GM10847 (cell line): ENCODE results near the gene GLT1D1.

Experiments used
- POLR2A ChIP-seq: IDR thresholded peaks from 2 replicates; pipeline ENCODE4 v1.6.1; 2011; ENCODE audit not compliant: insufficient read length; ENCODE audit errors: extremely low read depth

Gene GLT1D1

DNA sequence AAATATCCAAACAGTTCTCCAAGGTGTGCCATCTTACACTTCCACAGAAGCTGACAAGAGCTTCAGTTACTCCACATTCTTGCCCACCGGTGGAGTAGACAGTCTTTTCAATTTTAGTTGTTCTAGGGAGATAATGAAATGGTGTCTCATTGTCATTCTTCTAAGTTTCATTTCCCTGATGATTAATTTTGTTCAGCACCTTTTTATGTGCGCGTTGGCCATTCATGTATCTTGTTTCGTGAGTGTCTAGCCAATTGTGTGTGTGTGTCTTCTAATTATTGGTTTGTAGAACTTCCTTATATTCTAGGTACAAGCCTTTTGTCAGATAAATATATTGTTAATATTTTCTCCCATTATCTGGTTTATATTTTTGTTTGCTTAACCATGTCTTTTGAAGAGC is 63.1 kb downstream of the GLT1D1 start:
- no peak for TF ChIP-seq POLR2A

DNA sequence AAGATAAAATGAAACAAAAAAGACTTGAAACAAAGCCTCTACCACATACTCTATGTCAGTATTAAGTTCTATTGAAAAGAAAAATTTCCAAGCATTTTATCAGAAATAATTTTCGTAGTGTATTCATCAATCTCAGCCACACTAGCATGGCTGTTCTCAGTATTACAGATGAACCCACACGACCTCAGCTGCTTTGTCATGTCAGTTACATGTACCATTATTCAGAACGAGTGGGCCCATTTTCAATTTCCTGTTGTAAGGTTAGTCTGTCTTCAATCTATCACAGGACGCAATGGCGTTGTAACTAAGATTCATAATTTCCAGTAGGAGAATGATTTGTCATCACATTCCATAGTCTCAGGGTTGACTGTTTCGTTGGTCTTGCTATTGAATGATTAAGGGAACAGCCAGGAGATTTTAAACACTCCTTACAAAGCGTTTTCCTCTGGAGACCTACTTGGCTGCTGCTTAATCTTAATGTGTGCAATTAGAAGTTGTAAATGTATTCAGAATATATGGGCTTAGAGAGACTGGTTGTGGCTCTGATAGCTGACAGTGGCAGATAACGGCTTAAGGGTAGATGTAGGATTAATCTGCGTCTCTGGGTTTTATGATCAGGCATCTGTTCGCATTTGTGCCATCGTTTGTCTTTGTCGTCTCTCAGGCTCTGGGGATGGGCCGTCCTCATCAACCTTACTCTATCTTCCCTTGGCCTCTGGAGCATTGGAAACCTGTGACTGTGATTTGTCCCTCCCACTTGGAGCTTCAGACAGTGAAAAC is 65.4 kb downstream of the GLT1D1 start:
- no peak for TF ChIP-seq POLR2A

DNA sequence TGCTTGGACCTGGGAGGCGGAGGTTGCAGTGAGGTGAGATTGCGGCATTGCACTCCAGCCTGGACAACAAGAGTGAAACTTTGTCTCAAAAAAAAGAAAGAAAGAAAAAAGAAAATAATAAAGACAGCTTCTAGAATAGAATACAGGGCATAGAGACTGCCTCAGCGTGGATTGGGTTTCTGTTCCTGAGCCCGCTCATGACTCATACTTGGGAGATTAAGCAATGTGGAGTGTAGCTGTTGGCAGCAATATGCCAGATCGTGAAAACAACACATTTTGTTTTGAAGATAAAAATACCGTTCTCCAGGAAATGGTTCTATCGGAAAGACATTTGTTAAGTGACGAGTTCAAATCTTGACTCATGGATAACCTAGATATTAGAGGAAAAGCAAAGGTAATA is 67.2 kb downstream of the GLT1D1 start:
- no peak for TF ChIP-seq POLR2A

DNA sequence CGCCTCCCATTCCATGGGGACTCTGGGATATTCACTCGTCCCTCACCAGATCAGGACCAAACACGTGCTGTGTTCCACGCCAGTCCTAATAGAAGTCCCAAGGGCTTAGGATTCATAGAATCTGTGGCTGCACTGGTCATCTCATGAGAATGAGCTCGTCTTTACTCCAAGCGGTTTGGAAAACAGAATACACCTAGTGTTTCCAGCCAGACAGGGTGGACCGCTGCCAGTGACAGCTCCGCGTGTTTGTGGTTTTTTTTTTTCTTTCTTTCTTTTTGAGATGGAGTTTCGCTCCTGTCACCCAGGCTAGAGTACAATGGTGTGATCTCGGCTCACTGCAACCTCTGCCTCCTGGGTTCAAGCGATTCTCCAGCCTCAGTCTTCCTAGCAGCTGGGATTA is 75.1 kb downstream of the GLT1D1 start:
- no peak for TF ChIP-seq POLR2A

DNA sequence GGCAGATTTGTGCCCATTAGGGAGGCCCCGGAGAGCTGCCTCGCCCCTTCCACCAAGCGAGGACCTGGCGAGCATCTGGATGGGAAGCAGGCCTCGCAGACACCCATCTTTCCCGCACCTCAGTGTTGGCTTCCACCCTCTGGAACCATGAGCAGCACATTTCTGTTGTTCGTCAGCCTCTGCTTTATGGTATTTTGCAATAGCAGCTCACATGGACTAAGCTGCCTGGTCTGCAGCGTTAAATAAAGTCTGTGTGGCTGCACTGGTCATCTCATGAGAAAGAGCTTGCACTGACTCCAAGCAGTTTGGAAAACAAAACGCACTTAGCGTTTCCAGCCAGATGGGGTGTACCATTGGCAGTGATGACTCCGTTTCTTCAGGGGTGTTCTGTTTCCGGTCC is 75.8 kb downstream of the GLT1D1 start:
- no peak for TF ChIP-seq POLR2A

DNA sequence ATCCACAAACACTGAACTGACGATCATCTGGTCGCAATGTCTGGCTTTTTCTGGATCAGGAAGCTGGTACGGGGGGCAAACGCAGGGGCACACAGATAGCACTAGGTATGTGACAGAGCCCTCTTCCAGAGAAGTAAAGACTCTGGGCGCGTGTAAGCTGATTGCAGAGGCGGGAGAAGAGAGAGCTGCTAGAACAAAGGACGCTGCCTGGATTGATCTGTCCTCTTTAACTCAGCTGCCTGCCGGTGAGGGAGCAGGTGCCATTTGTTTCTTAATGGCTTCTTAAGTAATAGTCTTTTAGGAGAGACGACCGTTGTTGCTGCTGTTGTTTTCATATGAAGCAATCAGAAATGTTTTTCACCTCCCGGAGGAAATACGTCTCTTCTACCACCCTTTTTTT is 77.3 kb downstream of the GLT1D1 start:
- TF ChIP-seq POLR2A = no peak

DNA sequence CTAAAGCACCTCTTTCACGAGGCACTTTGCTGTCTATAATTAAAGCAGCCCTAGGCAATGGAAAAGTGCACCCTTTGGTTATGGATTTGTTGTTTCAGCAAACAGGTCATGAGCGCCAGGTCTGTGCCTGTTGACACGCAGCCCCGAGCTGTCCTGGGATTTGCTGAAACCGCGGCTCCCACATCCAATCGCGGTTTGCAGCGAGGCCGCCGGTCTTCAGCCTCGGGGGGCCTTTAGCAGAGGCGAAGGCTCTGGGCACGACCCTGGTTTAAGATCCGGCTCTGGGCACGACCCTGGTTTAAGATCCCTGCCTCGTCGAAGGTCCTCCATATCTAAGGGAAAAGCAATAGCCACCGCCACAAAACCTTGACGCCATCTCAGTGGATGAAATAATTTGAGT is 79.2 kb downstream of the GLT1D1 start:
- no peak for TF ChIP-seq POLR2A

DNA sequence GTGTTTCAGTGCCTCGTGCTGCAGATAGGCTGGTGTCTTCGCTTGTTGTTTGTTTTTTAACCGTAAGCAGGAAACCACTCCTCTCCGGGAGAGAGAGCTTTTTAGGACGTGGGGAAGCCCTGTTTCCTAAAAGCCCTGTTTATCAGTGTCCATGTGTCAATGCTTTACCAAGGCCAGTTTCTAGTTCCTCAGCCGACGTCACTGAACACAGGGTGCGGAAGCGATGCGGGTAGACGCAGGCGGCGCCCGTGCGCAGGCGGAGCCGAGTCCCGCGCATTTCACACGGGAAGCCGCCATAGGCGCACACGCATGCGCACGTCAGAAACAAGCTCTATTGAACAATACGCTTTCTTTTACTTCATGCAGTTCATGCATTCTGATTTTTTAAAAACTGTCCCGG is 79.8 kb downstream of the GLT1D1 start:
- no peak for TF ChIP-seq POLR2A

DNA sequence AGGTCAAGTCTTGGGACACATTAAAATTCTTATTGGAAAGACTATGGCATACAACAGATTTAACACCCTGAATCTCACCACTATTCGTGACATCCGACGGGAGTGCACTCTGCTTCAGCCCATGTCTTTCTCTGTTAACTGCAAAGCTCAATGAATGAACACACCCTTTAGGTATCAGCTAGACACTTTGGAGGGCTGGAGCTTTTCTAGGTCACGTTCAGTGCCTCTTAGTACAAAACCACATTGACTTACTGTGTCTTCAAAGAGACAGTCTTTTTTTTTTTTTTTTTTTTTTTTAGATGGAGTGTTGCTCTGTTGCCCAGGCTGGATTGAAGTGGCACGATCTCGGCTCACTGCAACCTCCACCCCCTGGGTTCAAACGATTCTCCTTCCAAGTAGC is 80.6 kb downstream of the GLT1D1 start:
- TF ChIP-seq POLR2A = no peak

DNA sequence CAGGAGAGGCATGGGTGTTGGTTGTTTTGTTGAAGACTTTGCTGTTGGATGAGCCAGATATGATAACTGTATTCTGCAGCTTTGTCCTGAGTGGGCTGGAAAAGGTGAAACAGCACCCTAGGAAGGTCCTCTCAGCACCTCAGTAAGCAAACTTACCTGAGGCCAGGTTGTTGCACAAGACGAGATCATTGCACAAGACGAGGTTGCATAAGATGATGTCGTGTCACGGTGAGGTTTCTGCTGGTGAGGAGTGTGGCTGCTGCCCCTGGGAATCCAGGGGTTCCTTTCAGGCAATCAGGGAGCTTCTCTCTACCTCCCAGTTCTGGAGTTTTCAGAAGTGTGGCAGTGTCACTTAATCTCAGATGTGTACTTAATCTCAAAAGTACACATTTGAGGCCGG is 85.6 kb downstream of the GLT1D1 start:
- no peak for TF ChIP-seq POLR2A

DNA sequence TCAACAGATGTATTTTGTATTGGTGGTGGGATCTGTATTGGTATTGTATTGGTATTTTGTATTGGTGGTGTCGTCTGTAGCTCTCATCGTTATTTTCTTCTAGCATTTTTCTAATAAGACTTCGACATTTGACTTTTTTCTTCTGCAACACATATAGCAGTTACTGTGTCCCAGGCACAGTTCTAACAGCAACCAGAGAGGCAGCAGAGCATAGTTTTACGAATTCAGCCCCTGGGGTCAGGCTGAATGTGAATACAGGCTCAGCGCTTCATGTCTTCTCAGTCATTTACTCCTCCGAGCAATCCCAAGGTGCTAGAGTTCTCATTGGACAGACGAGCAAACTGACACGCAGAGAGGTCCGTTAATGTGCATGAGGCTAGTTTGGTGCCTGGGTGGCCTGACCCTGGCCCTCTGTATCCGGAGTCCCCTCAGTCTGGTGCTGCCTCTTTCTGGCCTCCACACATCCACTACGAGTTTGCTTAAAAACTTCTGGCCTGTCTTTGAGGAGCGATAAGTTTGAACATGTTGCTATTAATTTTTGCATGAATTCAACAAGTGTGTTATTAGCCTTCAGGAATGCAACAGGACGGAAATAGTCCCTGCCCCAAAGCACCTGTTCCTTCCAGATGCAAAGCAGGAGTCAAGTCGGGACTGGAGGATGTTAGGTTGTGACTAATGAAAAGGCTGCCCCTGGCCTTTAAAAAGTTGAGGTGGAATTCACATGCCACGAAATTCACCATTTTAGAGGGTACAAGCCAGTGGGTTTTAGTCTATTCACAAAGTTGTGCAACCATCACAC is 87.0 kb downstream of the GLT1D1 start:
- no peak for TF ChIP-seq POLR2A

DNA sequence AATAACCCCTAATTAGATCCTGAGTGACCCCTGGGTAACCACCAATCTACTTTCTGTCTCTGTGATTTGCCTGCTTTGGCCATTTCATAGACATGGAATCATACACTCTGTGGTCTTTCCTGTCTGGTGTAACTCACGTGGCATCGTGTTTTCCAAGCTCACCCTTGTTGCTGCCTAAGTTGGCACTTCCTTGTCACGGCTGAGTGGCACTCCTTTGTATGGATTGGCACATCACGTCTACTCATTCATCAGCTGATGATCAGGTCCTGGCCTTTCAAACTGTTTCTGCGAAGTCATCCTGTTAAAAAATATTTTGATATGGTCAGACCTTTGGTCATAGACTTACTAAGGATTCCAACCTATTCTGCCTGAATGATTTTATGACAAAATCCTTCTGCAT is 87.7 kb downstream of the GLT1D1 start:
- TF ChIP-seq POLR2A = no peak

DNA sequence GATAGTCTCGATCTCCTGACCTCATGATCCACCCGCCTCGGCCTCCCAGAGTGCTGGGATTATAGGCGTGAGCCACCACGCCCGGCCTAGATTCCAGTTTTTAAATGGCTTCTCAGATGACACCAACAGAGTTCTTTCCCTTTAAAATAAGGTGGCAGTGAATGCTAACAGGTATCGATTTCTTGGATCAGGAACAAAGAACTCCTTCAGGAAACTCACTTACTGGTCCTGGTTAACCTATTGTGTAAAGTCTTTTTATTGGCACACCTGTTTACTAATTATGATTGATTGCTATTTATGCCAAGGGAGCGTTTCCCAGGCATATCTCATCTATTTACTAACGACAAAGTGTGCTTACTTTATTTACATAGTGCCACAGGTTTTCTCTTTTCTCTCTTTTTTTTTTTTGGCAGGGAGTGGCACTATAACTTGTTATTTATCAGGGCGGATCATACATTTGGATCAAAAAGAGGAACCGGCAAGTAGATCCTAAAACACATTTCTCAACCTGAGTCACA is 89.7 kb downstream of the GLT1D1 start:
- no peak for TF ChIP-seq POLR2A

DNA sequence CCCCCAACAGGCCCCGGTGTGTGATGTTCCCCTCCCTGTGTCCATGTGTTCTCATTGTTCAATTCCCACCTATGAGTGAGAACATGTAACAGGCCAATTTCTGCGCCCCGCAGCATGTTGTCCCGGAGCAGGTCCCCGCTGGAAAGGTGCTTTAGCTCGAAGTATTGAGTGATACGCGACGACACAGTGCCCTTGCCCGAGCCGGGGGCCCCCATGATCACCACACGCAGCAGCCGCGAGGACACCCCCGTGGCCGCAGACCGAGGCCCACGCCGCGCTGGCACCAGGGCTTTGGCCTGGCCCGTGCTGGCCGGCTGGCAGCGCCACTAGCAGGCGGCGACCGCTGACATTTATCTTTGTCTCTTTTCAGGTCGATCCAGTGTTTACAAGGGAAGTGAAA is 91.7 kb downstream of the GLT1D1 start:
- TF ChIP-seq POLR2A = no peak

DNA sequence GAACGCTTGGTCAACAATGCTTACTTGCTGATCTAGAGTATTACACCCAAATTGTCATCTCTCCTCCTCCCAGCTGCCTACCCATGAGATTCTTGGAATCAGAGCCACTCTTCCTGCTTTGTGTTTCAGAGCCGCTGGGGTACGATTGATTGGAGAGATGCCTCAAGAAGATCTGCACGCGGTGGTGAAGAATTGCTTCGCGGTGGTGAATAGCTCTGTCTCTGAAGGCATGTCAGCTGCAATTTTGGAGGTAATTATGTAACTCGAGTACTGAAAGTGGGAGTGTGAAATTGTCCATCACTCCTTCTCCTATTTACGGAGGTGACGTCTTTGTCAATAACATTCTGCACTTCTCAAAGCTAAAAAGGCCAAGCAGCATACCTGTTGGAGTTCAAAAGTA is 93.9 kb downstream of the GLT1D1 start:
- TF ChIP-seq POLR2A = no peak

DNA sequence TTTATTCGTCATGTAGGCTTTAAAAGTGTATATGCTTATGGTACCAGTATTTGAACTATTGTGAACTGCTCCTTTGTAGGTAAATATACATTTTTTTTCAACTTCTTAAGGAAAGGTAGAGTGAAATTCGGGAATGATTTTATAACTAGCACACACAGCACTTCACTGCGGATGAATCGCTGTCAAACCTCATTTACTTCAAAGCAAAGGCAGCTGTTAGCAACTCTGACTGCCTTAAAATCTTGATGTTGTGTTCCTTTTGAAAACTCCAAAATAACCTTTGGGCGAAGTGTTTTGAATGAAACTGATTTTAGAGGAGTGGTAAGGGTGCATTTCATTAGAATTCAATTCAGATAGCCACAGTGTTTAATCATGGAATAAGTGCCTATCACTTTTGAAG is 95.8 kb downstream of the GLT1D1 start:
- no peak for TF ChIP-seq POLR2A
